Measurements from ENCODE around the gene GNB5.
"Not testable (repeated sequence)": the region's sequence is repeated elsewhere in the genome, so short reads cannot be mapped to it uniquely, and the experiment has no call there.

GNB5 gene

DNA sequence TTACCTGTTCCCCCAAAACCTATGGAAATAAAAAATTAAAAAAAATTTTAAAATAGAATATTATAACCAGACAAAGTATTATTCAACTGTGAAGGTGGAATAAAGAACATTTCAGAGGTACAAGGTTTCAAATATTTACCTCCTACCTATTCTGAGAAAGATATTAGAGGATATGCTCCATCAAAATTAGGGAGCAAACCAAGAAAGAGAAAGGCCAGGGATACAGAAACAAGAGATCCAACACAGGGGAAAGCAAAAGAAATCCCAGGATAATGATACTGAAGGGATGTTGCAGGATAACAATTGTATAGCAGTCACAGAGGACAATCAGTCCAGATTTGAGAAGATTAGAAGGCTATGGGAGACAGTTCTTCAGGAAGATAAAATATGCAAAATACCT lies 101.0 kb downstream of the GNB5 start:
- DNase-seq = no peak

DNA sequence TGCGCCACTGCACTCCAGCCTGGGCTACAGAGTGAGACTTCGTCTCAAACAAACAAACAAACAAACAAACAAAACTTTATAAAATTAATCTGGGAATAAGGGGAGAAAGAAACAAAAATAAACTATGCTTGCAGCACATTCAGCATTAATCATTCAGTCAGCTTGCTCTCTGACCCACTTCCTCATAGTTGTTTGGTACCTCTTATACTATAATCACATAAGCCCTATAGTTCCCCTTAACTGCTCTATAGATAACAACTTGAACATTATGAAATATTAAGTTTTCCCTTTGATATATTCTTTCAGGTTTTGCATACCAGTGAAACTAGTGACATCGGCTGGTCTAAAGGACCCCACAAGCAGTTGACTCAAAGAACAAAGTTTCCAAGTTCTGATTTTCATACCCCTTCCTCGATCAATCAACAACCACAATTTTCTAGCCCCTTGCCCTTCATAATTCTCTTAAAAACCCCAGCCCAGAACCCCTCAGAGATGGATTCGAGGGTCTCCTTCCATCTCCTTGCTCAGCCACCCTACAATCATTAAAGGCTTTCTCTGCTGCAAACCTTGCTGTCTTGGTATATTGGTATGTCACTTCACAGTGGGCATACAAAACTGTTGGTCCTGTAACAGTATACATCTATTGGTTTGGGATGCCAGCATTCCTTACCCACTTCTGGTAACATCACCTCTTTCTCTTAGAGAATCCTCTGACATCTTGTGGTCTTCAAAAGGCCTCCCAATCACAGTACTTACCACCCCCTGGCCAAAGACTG lies 105.0 kb downstream of the GNB5 start:
- DNase-seq = no peak

DNA sequence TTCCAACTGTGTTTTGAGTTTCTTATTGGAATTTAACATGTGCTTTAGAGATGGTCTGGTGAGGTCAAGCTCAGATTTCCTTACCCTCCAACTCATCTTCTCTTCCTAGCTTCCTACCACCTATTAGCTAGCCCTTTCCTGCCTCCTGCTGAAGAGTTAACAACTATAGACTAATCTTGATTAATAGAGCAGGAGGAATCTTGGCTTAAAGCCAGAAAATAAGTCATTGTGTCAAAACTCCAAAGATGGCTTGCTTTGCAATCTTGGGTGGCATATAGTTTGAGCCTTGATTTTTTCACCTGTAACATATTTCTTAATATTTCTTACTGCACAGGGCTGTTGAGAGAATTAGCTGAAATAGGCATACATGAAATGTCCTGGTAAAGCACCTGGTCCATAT lies 105.9 kb downstream of the GNB5 start:
- DNase-seq = no peak

DNA sequence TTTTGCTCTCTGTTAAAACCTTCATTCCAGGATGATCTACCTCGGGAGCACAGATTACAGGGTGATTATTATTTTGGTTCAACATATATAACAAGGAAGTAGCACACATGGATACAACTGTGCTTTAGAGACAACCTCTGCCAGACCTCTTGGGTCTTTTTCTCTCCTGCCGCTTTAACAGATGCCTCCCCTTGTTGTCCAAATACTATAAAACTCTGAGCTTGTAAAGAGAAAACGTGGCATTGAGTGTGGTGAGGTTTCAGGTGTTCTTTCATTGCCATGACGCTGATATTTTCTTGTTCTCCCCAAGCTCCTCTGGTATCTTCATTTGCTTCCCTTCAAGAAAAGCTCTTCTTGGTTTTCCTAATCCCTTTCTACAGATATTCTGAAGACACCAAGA lies 107.6 kb downstream of the GNB5 start:
- DNase-seq = no peak

DNA sequence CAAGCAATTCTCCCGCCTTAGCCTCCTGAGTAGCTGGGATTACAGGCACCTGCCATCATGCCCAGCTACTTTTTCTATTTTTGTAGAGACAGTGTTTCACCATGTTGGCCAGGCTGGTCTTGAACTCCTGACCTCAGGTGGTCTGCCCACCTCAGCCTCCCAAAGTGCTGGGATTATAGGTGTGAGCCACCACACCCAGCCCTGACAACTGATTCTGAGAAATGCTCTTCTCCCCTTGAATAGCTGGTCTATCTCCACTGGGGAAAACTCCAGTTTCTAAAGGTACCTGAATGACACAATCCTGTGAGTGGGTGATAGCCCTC lies 108.2 kb downstream of the GNB5 start:
- DNase-seq = not testable (repeated sequence)

DNA sequence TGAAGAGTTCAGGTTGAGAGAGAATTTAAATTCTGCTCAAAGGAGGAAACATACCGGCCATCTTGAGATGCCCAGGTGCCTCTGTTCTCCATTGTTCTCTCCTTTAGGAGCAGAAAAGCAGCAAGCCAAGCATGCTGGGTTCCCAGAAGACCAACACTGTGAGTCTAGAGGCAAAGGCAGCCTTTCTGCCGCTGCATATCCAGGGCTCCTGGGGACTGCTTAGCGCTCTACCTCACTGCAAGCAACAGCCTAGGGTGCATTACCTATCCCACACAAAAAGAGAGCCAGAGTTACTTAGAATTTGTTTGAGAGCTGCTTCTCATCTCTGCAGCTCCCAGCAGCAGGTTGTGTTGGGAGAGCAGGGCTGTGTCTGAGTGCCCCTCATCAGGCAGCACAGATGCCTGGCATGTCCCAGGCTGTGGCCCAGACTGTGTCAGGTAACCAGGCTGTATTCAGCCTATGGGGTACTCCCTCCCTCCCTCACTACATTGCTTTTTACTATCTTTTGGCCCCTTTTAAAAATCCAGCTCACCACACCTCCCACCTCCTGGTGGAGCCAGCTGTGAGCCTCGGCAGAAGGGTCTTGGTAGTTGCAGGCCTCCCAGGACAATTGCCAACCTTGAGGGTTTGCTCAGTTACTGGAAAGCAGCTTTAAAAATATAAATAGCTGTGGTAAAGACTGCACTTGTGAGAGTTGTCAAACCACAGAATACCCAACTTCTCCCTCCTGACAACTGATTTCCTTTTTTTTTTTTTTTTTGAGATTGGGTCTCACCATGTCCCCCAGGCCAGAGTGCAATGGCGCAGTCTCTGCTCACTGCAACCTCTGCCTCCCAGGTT lies 108.8 kb downstream of the GNB5 start:
- DNase-seq = peak; percentile 30

DNA sequence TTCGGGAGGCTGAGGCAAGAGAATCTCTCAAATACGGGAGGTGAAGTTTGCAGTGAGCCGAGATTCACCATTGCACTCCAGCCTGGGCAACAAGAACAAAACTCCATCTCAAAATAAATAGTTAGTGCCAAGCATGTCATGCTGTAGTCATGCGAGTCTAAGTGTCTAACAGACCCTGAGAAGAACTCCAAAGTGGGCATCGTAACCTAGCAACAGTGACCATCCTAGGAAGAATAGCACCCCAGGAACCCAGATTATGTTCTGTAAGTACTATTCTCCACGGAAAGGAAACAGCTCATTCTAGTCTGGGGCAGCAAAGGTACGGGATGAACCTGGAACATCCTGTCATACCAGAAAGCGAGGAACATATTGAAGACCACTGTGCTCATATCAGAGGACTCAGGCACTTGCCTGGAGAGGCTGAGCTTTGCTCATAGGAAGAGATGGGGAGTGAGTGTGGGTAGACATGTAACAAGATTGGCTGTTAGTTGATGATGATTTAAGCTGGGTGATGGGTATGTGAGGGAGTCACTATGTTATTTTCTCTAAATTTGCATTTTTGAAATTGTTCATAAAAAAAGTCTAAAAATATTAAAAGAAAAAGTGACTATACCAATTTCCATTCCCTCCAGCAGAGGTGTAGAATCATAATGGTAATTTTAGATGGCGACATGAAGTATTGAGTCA lies 110.3 kb downstream of the GNB5 start:
- no peak for DNase-seq

DNA sequence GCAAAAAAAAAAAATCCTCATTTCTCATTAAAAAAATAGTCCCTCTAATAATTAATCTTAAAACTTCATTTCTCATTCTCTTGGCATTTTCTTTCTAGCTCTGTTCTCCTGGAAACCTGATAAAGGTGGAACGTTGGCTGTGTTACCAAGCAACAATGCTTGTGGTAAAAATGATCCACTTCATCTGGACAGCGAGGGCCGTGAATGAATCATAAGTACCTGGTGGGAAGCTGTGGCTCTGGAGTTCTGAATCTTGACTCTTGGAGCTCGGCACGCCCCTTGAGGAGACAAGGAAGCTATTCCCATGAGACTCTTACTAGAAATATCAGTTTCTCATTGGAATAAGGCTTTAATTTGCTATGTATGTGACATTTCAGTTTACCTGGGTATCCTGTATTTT lies 111.2 kb downstream of the GNB5 start:
- DNase-seq = no peak

DNA sequence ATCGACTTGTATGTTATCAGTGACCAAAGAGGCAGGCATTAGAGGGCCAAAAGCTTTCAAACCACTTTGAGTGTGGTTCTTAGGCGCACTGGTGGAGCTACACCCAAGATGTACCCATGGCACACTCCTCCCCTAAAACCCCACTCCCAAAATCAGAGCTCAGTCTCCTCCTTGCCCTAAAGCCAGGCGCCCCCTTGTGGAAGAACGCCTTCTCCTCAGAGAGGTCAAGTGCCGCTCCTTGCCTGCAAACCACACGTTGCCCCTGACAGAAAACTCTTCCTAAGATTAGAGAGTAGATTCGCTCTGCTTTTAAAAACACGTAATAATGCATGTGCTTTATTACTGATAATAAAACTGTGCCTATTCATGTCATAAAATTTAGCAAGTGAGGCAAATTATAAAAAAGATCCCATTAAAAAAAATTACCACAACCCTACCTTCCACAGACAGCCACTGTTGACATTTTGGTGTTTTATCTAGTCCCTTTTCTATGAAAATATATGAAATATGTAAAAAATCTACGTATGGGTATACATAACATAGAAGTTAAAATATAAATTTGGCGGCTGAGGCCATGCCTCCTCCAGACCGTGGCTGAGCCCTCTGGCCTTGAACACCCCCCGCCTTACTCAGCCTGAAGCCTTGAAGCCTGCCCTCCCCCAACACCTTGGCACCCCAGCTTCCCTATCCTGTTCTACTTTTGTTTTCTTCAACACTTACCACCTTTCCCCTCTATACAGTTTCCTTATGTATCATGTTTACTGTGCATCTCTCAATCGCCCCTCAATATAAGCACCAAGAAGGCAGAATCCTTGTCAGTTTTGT lies 112.1 kb downstream of the GNB5 start:
- peak; percentile 72 for DNase-seq

DNA sequence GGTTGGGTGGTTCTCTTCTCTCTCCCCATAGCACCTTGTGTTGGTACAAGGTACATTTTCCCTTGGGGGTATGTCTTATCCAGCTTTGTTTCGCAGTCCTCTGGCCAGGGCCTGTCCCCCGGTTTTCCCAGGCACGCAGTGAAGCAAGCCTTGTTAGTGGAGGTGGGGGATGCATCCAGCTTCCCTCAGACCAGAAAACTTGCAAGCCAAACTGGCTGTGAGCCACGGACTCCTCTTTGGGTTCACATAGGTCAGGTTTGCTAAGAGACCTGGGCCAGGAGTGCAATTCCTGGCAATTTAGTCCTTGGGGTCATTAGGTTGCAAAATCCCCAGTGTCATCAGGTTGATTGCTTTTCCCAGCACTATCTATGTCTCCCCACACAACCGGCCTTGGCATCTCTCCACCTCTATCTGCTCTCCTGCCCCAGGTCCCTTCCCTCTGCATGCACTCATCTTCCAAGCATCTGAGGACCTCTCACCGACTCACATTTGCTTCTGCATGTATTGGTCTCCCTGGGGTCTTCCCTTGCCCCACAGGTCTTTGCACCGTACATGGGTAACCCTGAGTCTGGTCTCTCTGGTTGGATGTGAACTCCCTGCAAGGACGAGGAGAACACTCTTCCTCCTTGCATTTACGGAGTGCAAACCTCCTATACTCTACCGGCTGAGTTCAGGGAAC lies 112.9 kb downstream of the GNB5 start:
- DNase-seq = no peak

DNA sequence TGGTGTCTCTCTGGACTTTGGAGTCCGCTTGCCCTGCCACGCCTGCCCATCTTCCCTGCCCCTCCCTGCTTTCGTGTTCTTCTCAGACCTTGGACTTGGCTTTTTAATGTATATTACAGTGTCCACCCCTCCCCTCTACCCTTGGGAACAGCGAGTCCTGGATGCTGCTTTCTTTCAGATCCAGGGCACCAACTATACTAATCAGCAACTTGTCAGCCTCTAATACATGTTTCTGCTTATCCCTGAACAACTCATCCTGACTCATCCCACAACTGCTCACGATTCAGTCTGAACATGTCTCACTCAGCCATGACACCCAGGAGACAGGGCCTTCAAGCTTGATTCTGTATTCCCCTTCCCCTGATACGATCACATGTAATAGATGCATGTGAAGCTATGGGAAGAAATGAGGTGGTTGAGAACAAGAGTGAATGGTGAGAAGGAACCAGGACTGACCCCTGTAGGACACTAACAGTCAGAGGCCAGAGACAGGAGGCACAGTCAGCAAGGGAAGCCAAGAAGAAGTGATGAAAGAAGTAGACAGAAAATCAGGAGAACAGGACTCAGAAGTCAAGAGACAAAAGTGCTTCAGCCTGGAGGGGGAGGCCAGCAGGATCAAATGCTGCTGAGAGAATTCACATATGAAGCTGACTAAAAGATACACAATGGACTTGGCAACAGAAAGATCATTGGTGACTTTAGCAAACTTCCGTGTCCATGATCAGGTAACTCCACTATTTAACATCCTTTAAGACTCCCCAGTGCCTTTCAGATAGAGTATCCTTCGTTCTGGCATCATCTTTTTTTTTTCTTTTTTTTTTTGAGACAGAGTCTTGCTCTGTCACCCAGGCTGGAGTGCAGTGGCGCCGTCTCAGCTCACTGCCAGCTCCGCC lies 114.1 kb downstream of the GNB5 start:
- no peak for DNase-seq

DNA sequence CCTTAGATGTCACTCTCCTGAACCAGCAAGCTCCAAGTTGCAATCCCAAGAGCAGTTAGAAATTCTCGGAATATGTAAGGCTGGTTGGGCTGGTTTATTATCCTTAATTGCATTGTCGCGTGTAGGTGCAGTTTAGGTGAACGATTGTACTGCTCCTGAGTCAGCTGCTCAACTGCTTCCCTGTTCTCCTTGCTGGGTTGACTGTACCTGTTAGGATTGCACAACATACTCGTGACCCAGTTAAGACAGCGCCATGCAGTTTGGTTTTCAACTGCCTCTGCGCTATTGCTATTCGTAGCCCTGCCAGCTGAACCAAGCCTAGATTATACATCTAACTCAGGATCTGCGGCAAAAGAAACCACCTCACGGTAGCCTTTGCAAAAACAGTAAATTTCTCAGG lies 119.6 kb downstream of the GNB5 start:
- no peak for DNase-seq

DNA sequence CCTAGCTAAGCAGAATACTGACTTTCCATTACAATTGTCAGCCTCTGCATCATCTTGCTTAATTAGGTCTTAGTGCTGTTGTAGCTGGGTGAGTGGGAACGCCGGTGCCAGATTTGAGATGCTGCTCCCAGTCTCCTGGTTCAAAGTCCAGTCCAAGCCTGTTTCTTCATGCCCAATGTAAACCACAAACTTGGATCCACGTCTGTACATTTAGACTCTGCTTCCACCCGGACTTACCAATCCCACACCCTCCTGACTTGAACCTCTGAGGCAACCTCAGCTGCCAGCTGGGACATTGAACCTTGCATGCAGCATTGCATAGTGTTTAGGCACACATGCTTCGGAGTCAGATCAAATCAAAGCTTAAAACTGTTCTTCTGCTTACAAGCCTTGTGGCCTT lies 121.6 kb downstream of the GNB5 start:
- no peak for DNase-seq

DNA sequence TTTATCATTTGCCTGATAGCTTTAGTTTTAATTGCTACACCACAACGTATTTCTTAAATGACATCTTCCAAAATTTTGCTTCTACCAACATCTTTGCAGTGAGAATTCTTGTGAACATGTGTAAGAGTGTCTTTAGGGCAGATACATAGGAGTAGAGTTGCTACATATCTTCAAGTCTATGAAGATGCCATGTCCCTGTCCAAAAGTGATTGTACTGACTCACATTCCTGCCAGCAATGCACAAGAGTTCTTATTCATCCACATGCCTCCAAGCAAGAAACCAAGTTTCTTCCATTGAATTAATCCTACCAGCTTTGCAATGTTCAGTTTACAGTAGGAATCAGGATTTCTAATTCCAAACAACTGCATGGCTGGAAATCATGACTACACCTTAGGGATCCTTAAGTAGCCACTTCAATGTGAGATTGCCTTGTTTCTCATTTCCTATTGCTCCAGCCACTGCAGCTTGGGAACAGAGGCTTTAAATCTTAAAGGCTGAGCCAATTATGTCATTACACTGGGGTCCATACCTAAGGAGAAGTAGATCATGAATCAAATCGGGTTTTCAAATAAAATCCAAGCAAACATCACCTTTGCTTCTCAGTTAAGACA lies 123.1 kb downstream of the GNB5 start:
- DNase-seq = no peak

DNA sequence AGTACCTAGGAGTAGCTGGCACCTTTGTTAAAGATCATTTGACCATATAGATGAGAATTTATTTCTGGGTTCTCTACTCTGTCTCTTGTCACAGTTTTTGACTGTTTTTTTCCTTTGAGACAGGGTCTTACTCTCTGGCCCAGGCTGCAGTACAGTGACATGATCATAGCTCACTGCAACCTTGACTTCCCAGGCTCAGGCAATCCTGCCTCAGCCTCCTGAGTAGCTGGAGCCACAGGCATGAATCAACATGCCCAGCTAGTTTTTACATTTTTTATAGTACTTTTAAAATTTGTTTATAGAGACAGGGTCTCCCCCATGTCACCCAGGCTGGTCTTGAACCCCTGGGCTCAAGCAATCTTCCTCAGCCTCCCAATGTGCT lies 123.7 kb downstream of the GNB5 start:
- no peak for DNase-seq

DNA sequence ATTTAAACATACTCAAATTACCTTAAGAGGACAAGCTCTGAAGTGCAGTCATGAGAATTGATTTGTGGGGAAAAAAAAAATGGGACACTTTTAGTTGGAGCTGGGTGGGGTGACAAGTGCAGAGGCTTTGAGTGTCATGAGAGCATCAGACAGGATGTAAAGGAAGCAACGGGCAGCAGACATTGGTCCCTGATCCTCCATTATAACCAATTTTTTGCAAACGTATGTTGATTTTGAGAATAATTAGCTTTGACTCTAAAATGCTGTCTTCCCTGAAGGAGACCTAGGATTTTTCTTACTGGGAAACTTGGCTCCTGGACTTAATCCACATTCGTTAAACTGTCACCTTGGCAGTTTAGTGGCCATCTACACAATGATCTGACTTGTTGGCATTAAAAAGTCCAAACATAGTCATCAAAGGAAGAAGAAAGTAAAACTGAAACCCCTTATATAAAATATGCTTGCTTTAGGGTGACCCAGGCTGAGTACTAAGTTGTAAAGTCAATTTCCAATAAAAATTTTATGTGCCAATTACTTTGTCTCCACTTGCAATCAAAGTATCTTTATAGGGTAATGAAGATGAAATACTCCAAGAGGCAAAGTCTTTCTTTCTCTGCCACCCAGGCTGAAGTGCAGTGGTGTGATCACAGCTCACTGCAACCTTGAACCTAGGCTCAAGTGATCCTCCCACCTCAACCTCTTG lies 124.2 kb downstream of the GNB5 start:
- DNase-seq = no peak

All from femur (tissue), 1 donor.